Activated CD4-positive, alpha-beta T cell treated with anti-CD3 and anti-CD28 coated beads for 36 hours (primary cell): ENCODE measurements around the gene MMUT. TPM values are rescaled to one million over a fixed set of nuclear protein-coding genes. Genes with fewer than 3 reads are reported as not detected.

Experiments used
- total RNA-seq, 2 experiments: library from RNA; stranded (reverse); gene quantifications; one replicate each; pipeline ENCODE4 v1.2.3, GENCODE V29; 2021

MMUT gene
- total RNA-seq, 2 experiments from 2014 or later = 10.5 to 14.8 TPM

Other genes with a start within 250 kb of the MMUT start
- 10 to 100 TPM; 14.1 to 16.6 TPM for gene CENPQ, start 117 bp upstream of the MMUT start, total RNA-seq
- not detected for gene GLYATL3, start 36.7 kb upstream of the MMUT start, total RNA-seq
- 1 to 10 TPM; 1.1 TPM for gene C6orf141, start 87.4 kb upstream of the MMUT start, total RNA-seq
- not detected for gene RHAG, start 173.6 kb upstream of the MMUT start, total RNA-seq